ENCODE results near the gene SFT2D2.

GRCh38 chr1:168225476-168226190, at the start of gene SFT2D2:
- TF ChIP-seq POLR2A (IDR thresholded peaks at IDR 0.05; ENCODE audit: low read depth, low read length): peak; percentile 89
- TF ChIP-seq POLR2AphosphoS5 (IDR thresholded peaks at IDR 0.05; ENCODE audit: low read depth, low read length): peak; percentile 95
- TF ChIP-seq TAF1 (IDR thresholded peaks at IDR 0.05; ENCODE audit: low read depth, low read length): peak; percentile 84; the same call in 1 of the 2 replicates
- no peak for TF ChIP-seq SPI1 (IDR thresholded peaks at IDR 0.05; ENCODE audit: low read depth, low read length)
- TF ChIP-seq POU2F2 (IDR thresholded peaks at IDR 0.05; ENCODE audit: low read depth, low read length): peak; percentile 69; the same call in 1 of the 2 replicates
- TF ChIP-seq PAX5 (IDR thresholded peaks at IDR 0.05; ENCODE audit: insufficient read depth, low read length, severe bottlenecking): no peak
